Pericardium fibroblast (primary cell): ENCODE data around the gene ZNF98. TPM values are rescaled to one million over a fixed set of nuclear protein-coding genes. Genes with fewer than 3 reads are reported as not detected.

Experiments
- total RNA-seq: library from RNA; depleted of rRNA; stranded (reverse); fragments of >200 nt; gene quantifications from 2 replicates; pipeline ENCODE4 v1.2.3, GENCODE V29; 2015

Gene ZNF98
- total RNA-seq: 4.0 TPM in 1 of 2 replicates, not detected in the other

GRCh38 chr19:22422211-22422610, at the start of gene ZNF98:
TSS of gene ZNF98 (minus strand) at chr19:22422346. CDS start at chr19:22422224, 122 bp downstream.

Other genes starting within 250 kb of the ZNF98 start
- gene ZNF676, start 225.4 kb downstream of the ZNF98 start, total RNA-seq: not detected in 2 replicates
- not detected in 2 replicates for gene ZNF729, start 135.9 kb downstream of the ZNF98 start, total RNA-seq
- gene ZNF492, start 212.0 kb upstream of the ZNF98 start, total RNA-seq: 0.12 and 0.34 TPM in 2 replicates